HL-60 (cell line): ENCODE results near the gene PCDHA7.

Experiments
- CTCF ChIP-seq: IDR thresholded peaks from one replicate; pipeline ENCODE4 v1.5.1; 2011; ENCODE audit warnings: low read length, control low read depth, inconsistent platforms; ENCODE audit not compliant: insufficient read depth
- GABPA ChIP-seq: IDR thresholded peaks from 2 replicates; pipeline ENCODE4 v1.6.1; 2012; ENCODE audit warnings: low read depth

DNA sequence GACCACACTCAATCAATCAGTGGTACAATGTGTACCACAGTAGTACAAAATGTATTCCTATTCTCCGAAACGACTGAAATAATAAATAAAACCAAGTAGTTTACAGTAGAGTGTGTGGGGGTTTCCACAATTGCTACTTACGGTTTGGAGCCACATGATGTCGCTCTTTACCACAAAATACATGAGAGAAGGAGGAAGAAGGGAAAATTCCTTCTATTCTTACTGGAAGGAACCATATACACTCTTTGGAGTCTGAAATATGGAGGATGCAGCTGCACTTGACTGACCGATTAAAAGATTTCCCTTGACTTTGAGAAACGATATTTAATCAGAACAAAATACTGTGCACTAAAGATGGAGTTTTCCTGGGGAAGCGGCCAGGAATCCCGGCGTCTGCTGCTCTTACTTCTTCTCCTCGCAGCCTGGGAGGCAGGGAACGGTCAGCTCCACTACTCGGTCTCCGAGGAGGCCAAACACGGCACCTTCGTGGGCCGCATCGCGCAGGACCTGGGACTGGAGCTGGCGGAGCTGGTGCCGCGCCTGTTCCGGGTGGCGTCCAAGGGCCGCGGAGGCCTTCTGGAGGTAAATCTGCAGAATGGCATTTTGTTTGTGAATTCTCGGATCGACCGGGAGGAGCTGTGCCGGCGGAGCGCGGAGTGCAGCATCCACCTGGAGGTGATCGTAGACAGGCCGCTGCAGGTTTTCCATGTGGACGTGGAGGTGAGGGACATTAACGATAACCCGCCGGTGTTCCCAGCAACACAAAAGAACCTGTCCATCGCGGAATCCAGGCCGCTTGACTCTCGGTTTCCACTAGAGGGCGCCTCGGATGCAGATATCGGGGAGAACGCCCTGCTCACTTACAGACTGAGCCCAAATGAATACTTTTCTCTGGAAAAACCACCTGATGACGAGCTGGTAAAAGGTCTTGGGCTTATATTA lies 27.0 kb upstream of the PCDHA7 start, which contains the start of gene PCDHA4:
- TF ChIP-seq CTCF (peak; percentile 3), GABPA (no peak)
